Measurements from ENCODE around the gene DPYSL4. TPM values are rescaled to one million over a fixed set of nuclear protein-coding genes. Genes with fewer than 3 reads are reported as not detected.

DPYSL4 gene
- 43.6 TPM for total RNA-seq

DNA sequence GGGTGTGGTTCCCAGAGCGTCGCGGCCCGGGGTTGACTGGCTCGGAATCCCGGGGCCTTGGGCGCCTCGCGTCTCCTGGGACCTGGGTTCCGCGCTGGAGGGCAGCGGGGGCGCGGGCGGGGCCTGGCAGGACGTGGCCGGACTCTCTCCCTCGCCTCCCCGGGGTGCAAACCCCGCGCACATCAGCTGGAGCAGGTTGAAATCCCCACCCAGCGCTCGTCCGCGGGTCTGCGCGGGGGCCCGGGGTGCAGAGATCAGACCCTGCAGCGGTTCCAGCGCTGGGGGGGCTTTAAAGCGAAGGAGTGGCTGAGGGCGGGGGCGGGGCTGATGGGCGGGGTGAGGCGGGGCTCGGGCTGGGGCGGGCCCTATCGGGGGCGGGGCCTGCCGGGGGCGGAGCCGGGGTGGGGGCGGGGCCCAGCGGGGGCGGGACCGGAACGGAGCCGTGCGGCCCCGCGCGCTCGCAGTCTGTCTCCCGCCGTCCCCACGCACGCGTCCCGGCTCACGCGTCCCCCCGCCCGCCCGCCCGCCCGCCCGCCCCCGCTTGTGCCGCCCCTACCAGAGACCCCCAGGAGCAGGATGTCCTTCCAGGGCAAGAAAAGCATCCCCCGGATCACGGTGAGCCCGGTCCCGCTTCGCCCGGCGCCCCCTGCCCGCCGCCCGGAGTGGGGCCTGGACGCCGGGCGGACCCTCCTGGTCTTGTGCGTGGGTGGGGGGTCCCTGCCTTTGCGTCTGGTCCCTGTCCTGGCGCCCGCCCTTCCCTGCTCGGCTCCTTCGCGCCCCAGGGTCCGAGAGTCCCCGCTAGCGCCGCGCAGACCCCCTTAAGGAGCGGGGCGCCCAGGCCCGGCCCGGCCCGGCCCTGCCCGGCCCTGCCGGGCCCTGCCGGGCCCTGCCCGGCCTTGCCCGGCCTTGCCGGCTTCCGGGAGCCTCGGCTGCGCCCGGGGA lies at the start of gene DPYSL4:
Gene DPYSL4 (plus strand): TSS at position 461 of the 942 bp plus-strand sequence. CDS start 116 bp downstream, at position 577.
- DNase-seq (ENCODE audit: low spot score in 2 of 2) = peak; percentile 93

DNA sequence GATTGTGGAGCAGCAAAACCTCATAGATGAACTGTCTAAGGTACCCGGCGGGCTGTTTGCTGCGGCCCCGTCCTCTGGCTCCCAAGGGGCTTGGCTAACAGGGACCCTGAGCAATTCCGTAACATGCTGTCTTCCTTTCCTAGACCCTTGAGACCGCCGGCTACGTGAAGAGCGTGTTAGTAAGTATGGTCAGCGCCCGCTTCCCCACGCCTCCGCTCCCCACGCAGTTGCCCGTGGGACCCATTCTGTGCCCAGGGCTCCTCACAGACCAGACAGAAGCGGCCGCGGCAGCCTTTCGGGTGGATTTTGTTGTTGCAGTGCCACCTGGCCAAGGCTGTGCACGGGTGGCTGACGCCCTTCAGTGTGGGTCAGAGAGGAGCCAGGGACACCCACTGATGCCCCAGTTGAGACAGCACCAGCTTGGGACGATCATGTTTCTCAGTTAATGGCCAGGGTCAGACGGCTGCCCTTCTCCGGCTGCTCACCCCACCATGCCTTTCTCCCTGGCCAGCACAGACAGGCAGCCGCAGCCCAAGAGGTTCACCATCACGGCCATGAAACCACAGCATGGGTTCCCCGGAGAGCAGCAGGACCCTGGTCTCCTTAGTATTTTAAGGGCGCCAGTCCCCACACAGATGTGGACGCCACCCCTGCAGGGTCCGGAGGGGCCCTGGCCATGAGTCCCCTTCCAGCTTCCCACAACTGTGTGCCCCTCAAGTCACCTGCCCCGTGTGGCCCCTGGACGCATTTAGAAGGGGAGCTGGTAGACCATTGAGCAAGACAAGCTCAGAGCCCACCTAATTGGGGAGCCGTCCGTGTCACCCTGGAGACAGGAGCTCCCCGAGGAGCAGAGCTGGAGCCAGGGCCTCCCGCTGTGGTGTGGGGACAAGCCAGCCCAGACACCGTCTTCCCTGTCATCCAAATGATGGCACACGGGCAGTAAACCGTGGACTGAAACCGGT lies 49.4 kb upstream of the DPYSL4 start:
- no peak for FAIRE-seq
- DNase-seq (ENCODE audit: low spot score in 2 of 2) = no peak

More for the DNA sequence above, at the start of gene DPYSL4:
- FAIRE-seq = no peak

DNA sequence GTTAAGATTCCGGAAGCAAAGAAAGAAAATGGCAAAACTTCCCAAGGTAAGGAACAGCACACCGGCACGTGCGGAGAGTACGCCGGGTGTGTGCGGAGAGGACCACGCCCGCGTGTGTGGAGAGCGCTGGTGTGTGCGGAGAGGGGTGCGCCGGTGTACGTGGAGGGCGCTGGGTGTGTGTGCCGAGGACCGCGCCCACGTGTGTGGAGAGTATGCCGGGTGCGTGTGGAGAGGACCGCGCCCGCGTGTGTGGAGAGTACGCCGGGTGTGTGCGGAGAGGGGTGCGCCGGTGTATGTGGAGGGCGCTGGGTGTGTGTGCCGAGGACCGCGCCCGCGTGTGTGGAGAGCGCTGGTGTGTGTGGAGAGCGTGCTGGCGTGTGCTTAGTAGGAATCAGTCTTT lies 48.6 kb upstream of the DPYSL4 start:
- no peak for DNase-seq (ENCODE audit: low spot score in 2 of 2)
- FAIRE-seq = no peak

DNA sequence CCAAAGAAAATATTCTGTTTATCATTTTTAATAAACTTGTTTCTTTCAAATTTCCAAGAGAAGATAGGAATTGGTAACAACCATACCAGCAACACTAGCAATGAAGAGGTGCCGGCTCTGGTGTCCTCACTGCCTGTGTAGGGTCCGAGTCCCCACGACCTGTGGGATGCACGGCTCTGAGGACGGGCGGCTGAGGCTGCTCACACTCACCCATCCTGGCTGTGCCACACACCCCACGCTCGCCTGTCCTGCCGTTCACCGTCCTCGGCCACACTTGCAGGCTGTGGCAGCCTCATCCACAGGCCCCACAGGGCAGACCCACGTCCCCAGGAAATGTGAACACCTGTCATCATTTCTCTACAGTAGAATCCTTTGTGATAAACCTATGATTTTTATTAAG lies 48.2 kb upstream of the DPYSL4 start:
- FAIRE-seq (no peak), DNase-seq (ENCODE audit: low spot score in 2 of 2) (no peak)

DNA sequence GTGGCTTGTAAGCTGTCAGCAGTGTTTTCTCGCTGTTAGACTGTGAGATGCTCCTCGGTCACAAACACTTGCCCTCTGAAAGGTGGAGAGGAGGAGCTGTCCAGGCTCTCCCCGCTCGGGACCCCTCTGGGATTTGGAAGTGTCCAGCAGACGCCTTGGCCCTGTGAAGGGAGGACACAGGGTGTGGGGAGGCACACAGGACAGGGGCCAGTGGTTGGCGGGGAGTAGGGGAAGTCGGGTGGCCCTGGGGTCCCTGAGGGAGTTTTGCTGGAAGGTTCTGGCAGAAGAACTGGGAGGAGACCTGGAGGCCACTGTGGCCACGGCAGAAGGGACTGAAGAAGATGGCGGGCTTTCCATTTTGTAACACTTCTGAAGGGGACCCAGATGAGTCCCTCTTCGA lies 47.2 kb upstream of the DPYSL4 start:
- no peak for DNase-seq (ENCODE audit: low spot score in 2 of 2)

DNA sequence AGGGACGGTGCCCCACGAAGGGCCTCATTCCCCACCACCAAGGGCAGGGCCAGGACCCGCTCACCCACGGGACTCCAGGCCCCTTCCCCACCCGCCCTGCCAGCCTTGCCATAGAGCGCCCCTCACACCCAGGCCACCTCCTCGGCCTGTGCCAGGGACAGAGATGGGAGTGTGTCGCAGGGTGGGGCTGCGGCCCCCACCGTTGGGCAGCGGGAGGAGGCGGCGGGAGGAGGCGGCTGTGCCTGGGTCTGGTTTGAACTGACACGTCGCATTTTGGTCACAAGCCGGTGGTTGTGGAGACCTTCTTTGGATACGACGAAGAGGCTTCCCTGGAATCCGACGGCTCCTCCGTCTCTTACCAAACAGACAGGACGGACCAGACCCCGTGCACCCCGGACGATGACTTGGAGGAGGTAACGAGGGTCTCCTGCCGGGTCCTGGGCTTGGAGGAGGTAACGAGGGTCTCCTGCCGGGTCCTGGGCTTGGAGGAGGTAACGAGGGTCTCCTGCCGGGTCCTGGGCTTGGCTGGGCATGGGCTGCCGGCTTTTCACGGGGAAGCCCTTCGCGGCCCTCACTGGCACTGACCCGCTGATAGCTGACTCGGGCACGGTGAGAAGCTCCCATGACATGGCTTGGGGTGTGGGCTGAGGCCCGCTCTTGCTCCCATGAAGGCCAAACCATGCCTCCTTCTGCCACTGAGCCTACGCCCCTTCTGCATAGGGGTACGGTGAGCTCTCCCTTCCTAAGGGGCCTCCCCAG lies 46.4 kb upstream of the DPYSL4 start:
- FAIRE-seq = no peak

More for the DNA sequence above, 47.2 kb upstream of the DPYSL4 start:
- no peak for FAIRE-seq

DNA sequence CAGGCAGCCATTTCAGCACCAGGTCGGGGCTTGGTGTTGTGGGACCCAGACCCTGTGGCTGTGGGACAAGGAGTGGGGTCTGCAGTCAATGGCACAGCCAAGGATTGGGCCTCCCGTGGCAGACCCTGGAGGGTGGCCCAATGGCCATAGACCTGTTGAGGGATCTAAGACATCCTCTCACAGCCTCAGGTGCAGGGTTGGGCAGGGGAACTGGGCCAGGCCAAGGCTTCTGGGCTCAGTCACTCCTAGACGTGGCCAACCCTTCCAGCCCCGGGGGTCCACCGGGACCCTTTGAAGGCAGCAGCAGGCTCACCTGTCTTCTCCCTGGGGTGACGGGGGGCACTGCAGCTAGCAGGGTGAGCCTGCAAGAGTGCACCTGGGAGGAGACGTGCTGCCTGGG lies 45.7 kb upstream of the DPYSL4 start:
- FAIRE-seq (no peak), DNase-seq (ENCODE audit: low spot score in 2 of 2) (no peak)

More for the DNA sequence above, 46.4 kb upstream of the DPYSL4 start:
- DNase-seq (ENCODE audit: low spot score in 2 of 2) = no peak

DNA sequence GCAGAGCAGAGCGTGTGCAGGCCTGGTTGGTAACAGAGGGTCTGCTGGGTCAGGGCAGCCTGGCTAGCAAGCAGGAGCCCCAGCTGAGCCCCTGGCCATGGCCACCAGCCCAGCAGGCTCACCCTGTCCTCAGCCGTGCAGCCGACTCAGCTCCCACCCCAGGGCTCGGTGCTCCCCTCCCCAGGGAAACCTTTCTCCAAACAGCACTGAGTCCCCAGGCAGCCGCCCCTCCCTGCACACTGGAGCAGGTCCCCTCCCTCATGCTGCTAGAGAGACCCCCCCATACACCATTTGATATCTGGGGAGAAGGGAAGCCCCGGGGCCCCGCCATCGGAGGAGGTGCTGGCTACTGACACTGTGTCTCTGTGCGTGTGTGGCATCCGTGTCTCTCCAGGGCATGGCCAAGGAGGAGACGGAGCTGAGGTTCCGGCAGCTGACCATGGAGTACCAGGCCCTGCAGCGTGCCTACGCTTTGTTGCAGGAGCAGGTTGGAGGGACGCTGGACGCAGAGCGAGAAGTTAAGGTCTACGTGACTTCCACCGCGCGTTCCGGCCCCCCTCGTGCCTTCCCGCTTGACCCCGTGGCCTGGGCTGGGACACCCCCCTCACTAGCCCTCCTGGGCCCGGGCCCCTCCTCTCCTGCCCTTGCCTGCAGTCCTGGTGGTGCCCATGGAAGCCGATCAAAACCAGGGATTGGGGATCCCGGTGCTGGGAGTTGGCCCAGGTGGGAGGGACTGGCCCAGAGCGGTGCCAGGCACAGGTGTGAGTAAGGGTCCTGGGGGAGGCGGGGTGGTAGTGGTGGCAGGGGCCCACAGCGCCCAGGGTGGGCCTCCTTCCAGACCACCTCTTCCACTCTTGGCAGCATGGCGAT lies 45.0 kb upstream of the DPYSL4 start:
- DNase-seq (ENCODE audit: low spot score in 2 of 2) (no peak), FAIRE-seq (no peak)

DNA sequence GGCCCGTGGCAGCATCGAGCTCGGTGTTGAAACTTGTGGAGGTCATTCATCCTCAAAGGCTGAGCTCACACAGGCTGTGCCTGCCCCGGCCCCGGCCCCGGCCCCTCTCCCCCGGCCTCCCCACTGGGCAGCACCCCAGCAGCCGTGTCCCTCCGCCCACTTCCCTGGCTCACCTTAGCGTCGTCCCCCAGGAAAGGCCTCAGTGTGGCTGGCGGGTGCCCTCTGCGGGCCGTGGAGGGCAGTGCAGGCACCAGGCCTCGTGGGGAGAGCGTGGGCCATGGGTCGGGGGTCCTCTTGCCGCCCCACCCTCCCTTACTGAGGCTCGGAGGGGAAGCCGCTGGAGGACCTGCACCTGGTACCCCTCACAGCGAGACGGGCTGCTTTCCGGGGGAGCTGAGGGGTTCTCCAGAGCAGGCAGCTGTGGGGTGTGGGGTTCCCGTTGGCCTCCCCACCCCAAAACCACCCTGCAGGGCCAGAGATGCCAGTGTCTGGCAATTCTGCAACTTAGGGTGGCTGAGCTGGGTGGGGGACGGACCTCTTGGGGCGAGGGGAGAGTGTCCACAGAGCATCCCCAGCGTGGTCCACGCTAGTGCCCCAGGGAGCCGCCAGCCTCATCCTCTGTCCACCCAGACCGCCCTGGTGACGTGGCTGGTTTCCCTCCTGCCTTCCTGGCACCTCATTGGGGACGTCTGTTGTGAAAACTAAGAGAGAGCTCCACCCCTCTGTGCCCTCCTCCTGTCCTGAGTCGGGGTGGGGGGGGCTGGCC lies 44.2 kb upstream of the DPYSL4 start:
- no peak for FAIRE-seq
- peak; percentile 84 to 85 for DNase-seq (ENCODE audit: low spot score in 2 of 2)

DNA sequence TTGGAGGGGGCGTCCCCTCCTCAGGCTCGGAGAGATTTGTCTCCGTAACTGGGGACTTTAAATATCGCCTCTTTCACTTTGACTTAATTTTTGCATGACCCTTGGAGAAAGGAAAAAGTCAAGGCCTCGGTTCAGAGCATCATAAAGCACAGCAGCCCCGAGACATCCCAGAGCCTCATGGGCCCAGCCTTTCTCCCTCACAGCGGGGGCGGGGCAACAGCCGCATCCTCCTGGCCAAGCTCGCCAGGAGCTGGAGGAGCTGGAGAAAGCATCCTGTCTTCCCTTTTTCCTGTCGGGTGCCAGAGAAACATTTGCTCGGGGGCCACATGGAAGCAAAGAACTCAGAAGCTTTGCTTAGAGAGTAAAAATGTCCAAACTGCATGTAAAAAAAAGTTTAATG lies 43.6 kb upstream of the DPYSL4 start:
- peak in 1 of 2 donors; percentile 62 for DNase-seq (ENCODE audit: low spot score in 2 of 2)

DNA sequence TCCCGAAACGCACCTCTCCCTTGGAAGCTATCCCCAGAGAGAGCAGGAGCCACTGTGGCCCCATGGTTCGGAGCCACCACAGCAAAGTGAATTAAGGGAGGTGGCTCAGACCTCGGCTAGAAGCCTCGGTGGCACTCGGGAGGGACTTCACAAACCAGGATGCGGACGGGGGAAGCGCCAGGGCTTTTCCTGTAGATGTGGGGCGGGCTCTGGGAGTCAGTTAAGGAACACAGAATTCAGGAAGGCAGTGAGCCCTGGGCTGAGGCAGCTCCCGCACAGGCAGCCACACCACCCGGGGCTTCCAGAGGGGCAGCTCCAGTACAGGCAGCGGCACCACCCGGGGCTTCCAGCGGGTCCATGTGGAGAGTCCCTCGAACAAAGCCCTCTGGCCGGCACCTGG lies 42.7 kb upstream of the DPYSL4 start:
- DNase-seq (ENCODE audit: low spot score in 2 of 2) = no peak
- FAIRE-seq = no peak

More for the DNA sequence above, 43.6 kb upstream of the DPYSL4 start:
- no peak for FAIRE-seq

DNA sequence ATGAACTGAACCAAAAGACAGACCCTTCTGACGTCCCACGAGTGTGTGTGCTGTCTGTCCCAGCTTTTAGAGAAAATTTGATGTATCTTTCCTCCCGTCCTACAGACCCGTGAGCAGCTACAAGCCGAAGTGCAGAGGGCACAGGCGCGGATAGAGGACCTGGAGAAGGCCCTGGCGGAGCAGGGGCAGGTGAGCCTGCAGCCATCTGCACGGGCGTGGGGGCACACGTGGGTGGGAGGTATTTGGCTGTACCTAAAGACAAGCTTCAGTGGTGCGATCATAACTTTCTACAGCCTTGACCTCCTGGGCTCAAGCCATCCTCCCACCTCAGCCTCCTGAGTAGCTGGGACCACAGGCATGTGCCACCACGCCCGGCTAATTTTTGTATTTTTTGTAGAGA lies 41.7 kb upstream of the DPYSL4 start:
- FAIRE-seq = no peak
- DNase-seq (ENCODE audit: low spot score in 2 of 2) = no peak

DNA sequence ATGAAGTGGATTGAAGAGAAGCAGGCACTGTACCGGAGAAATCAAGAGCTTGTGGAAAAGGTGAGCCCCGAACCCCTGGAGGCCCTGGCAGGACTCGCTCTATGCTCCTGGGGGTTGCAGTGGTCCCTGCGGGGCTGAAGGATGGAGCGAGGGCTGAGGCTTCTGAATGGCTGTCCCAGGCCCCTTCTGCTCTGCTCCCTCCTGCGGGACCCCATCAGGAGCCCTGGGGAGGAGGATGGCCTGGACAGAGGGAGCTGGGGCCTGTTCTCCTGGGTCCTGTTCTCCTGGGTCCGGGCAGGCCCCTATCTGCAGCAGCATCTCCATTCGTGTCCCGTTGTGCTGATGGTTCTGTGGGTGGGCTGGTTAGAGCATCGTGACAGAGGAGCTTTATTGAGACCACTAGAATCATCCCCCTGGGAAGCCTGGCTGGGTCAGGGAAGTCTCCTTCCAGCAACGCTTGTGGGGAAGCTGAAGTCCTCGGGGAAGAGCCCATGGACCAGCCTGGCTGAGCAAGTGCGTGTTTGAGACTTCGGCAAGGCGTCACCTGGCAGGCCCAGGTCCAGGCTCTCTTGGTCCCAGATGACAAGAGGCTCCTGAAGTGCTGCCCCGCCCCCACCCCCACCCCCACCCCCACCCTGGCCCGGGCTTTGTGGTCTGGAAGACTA lies 41.1 kb upstream of the DPYSL4 start:
- DNase-seq (ENCODE audit: low spot score in 2 of 2) (no peak), FAIRE-seq (no peak)

DNA sequence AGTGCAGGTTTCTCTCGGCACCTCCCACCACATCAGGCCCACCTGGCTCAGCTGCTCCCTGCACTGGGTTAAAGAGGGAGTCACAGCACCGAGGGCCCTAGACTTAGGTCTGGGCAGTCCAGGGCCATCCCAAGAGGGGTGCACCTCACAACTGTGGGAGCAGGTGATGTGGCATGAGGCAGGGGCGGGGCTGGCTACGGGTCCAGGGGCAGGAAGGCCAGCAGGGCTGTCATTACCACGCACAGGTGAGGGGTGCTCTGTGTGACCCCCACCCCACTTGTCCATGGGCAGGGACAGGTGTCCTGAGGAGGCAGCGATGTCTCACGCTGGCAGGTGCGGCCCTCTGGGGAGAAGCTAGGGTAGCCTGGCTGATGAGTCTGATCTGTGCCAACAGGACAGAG lies 40.5 kb upstream of the DPYSL4 start:
- FAIRE-seq (no peak), DNase-seq (ENCODE audit: low spot score in 2 of 2) (no peak)

DNA sequence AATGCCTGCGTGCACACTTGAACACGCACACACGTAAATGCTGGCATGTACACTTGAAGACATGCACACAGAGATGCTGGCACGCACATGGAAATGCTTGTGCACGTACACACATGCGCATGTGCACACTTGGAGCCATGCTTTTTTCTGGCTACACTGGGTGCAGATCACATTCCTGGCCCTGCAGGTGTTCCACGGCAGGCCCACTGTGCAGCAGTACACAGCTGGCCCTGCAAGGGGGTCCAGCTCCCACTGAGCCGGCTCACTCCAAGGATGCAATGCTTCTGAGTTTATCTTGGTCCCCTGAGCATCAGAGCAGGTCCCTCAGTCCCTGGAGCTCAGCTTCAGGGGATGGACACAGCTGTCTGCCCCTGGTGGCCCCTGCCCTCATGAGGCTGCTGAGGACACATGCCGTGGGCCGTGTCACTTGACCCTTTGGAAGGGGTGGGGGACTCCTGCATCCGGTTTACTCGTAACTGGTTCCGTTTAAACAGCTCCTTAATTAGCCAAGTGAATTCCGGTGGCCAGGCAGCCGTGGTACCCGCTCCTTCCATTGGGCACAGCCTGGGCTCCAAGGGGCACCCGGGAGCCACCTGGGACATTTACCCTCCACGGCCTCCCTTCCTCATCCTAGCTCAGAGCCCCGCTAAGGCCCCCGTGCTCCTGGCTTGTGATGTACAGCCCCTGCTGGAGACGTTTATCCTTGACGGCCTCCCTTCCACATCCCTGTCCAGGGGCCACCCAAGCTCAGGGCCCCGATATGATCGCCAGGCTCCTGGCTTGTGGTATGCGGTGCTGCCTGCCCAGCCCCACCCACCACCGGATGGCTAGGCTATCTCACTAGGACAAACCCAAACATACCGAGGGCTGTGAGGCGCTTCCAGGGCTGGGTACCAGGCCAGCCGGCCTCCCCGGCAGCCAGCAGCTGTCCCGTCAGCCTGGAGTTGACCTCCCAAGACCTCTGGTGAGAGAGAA lies 39.5 kb upstream of the DPYSL4 start:
- no peak for FAIRE-seq
- no peak for DNase-seq (ENCODE audit: low spot score in 2 of 2)

DNA sequence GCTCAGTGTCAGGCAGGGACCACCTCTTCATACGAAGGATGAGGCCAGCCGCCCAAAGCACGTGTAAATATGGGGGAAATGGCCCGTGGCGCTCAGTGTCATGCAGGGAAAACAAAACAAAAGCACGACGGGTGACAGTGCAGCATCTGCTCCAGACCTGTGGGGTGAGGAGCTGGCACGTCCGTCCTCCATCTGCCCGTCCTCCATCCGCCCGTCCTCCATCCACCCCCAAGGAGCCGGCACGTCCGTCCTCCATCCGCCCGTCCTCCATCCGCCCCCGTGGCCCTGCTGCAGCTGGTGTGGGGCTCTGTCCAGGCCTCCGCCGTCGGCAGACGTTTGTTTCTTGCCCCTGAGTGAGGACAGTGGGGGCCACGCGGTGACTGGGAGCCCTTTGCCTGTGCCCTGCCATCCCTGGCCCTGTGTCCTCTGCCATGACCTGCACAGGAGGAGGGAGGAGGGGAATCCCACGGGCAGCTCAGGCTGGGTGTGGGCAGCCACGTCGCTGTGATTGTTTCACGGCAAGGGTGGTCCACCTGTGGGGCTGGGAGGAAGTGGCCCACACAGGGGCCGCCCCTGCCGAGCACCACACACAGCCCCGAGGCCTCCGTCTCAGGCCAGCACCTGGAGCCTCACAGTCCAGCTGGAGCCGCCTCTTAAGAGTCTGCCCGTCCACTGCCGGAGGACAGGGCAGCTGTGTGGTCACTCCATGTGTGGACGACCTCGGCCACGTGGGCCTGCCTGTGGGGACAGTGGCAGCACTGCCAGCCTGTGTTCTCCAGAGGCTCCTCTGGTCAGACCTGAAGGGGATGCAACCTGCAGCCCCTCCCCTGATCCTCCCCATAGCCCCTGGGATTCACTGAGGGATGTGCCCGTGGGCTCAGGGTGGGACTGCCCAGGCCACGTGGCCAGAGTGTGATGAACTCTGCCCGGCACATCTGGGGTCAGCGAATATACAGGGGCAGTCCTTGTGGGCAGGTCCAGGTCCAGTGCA lies 38.2 kb upstream of the DPYSL4 start:
- DNase-seq (ENCODE audit: low spot score in 2 of 2) (no peak), FAIRE-seq (no peak)
